Testis (tissue), 2 donors: ENCODE results near the gene SCPEP1.

ENCODE experiments used
- POLR2A ChIP-seq: fragments of 450-650 bp; IDR thresholded peaks from one replicate; pipeline ENCODE4 v1.6.1; 2017; ENCODE audit warnings: antibody characterized with exemption, mild to moderate bottlenecking, moderate library complexity
- TF ChIP-seq, protein P1 (sequence below), 3 experiments: fragments of 450-650 bp in 2 of 3; fragments of 200-600 bp in 1 of 3; sonication (generic) in 1 of 3; IDR thresholded peaks; one replicate each; pipeline ENCODE4 v1.5.1; 2016 to 2019; ENCODE audit warnings: antibody characterized with exemption in 3 of 3, mild to moderate bottlenecking in 2 of 3, moderate library complexity in 1 of 3

DNA sequence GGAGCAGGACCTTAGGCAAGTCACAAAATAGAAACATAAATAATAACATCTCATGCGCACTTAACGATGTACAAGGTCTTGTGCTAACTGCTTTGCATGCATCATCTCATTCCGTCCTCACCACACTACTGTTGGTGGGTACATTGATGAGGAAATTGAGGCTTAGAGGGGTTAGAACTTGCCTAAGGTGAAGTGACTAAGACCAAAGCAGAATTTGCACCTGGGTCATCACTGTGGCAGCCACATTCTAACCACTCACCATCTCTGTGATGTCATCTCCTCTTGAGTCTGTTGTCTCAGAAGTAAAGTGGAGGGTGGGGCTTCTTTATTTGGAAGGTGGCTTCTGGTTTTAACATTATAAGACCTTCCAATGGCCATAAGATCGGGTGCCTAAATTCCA lies 43.7 kb upstream of the SCPEP1 start:
- TF ChIP-seq POLR2A = no peak
- TF ChIP-seq, protein P1, sequence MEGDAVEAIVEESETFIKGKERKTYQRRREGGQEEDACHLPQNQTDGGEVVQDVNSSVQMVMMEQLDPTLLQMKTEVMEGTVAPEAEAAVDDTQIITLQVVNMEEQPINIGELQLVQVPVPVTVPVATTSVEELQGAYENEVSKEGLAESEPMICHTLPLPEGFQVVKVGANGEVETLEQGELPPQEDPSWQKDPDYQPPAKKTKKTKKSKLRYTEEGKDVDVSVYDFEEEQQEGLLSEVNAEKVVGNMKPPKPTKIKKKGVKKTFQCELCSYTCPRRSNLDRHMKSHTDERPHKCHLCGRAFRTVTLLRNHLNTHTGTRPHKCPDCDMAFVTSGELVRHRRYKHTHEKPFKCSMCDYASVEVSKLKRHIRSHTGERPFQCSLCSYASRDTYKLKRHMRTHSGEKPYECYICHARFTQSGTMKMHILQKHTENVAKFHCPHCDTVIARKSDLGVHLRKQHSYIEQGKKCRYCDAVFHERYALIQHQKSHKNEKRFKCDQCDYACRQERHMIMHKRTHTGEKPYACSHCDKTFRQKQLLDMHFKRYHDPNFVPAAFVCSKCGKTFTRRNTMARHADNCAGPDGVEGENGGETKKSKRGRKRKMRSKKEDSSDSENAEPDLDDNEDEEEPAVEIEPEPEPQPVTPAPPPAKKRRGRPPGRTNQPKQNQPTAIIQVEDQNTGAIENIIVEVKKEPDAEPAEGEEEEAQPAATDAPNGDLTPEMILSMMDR (IDR thresholded peaks at IDR 0.05) = no peak
